ENCODE measurements around the gene F3.
A peak's percentile ranks its signal among the peaks of the same experiment; 100 is the strongest.

The F3 gene

GRCh38 chr1:94551449-94551848 is 9.9 kb upstream of the F3 start:
- DNase-seq: no peak

- DNase-seq: no peak
Observed at GRCh38 chr1:94550800-94551241, 9.3 kb upstream of the F3 start.

- no peak for DNase-seq
Observed at GRCh38 chr1:94550396-94550795, 8.8 kb upstream of the F3 start.

GRCh38 chr1:94549706-94550105 is 8.1 kb upstream of the F3 start:
- no peak for DNase-seq

- no peak for DNase-seq
Observed at GRCh38 chr1:94544706-94545490, 3.3 kb upstream of the F3 start.

GRCh38 chr1:94543893-94544635 is 2.5 kb upstream of the F3 start:
- peak; percentile 34 for DNase-seq

- peak; percentile 57 for DNase-seq
Observed at GRCh38 chr1:94543001-94543400, 1.4 kb upstream of the F3 start.

- DNase-seq: peak; percentile 61
Observed at GRCh38 chr1:94542088-94542870, 720 bp upstream of the F3 start.

GRCh38 chr1:94540440-94541245 is 916 bp downstream of the F3 start:
- no peak for DNase-seq

GRCh38 chr1:94539496-94539895 is 2.1 kb downstream of the F3 start:
- DNase-seq: peak; percentile 18

GRCh38 chr1:94538243-94538827 is 3.2 kb downstream of the F3 start:
- DNase-seq: no peak

- DNase-seq: no peak
Observed at GRCh38 chr1:94537254-94537653, 4.3 kb downstream of the F3 start.

- DNase-seq: no peak
Observed at GRCh38 chr1:94535879-94536278, 5.7 kb downstream of the F3 start.

- DNase-seq: no peak
Observed at GRCh38 chr1:94535095-94535494, 6.5 kb downstream of the F3 start.

- no peak for DNase-seq
Observed at GRCh38 chr1:94532077-94532476, 9.5 kb downstream of the F3 start.

GRCh38 chr1:94531664-94532063 is 9.9 kb downstream of the F3 start:
- no peak for DNase-seq

- no peak for DNase-seq
Observed at GRCh38 chr1:94530373-94530878, 11.1 kb downstream of the F3 start.

GRCh38 chr1:94529416-94529815 is 12.1 kb downstream of the F3 start:
- DNase-seq: no peak

- DNase-seq: no peak
Observed at GRCh38 chr1:94528826-94529225, 12.7 kb downstream of the F3 start.

- DNase-seq: no peak
Observed at GRCh38 chr1:94528299-94528698, 13.3 kb downstream of the F3 start.

GRCh38 chr1:94527447-94528031 is 14.0 kb downstream of the F3 start:
- peak; percentile 60 for DNase-seq

Measured in MV-4-11 (cell line).